Uterus (tissue), 2 donors: ENCODE data around the gene MED27.

Source experiments
- POLR2A ChIP-seq, 2 donors: fragments of 450-650 bp; IDR thresholded peaks; one replicate each; pipeline ENCODE4 v1.6.1; 2016; ENCODE audit warnings: antibody characterized with exemption in 2 of 2, mild to moderate bottlenecking in 1 of 2, moderate library complexity in 1 of 2
- TF ChIP-seq, protein P1 (sequence below), 4 experiments: fragments of 200-600 bp in 2 of 4; fragments of 450-650 bp in 2 of 4; sonication (generic) in 2 of 4; IDR thresholded peaks; one replicate each; pipeline ENCODE4 v1.5.1; 2016 to 2019; ENCODE audit warnings: antibody characterized with exemption in 4 of 4, mild to moderate bottlenecking in 2 of 4, moderate library complexity in 1 of 4

- TF ChIP-seq, protein P1, sequence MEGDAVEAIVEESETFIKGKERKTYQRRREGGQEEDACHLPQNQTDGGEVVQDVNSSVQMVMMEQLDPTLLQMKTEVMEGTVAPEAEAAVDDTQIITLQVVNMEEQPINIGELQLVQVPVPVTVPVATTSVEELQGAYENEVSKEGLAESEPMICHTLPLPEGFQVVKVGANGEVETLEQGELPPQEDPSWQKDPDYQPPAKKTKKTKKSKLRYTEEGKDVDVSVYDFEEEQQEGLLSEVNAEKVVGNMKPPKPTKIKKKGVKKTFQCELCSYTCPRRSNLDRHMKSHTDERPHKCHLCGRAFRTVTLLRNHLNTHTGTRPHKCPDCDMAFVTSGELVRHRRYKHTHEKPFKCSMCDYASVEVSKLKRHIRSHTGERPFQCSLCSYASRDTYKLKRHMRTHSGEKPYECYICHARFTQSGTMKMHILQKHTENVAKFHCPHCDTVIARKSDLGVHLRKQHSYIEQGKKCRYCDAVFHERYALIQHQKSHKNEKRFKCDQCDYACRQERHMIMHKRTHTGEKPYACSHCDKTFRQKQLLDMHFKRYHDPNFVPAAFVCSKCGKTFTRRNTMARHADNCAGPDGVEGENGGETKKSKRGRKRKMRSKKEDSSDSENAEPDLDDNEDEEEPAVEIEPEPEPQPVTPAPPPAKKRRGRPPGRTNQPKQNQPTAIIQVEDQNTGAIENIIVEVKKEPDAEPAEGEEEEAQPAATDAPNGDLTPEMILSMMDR (IDR thresholded peaks at IDR 0.05) = no peak
- no peak for TF ChIP-seq POLR2A (IDR thresholded peaks at IDR 0.05)
Observed at GRCh38 chr9:131840220-131840619, 239.4 kb downstream of the MED27 start.
